ENCODE data around the gene MEOX1.

Gene MEOX1

DNA sequence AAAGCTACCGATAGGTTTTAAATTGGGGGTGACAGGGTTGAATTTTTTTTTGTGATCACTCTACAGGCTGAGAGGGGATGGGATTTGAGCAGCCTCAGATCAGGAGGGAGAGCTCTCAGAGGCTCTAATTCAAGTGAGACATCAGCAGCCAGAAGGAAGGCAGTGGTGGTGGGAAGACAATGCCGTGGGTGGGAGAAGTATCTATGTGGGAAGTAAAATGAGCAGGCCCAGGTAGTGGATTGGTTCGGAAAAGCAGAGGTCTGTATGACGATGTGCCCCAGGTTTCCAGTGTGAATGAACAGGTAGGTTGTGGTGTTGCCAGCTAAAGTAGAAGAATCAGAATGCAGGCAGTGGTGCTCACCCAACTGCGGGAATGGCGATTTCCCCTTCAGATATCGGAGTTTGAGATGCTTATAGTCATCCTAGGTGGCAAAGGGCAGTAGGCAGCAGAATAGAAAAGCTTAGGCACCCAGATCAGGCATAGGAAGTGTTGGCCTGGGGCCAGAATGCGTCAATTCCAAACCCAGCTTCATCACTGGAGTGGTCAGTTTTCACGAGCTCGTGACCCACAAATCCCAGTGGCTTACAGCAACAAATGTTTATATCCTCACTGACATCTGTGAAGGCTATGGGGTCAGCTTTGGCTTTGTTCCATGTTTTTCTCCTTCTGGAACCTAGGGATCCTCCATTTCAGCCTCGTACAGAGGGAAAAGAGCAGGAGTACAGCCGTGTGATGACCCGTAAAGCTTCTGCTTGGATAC lies 24.0 kb downstream of the MEOX1 start:
- peaks cover 33% of the 10 kb centered on the region for H3K27me3 ChIP-seq (ENCODE audit: insufficient read depth, low read depth)
- H3K9ac ChIP-seq, result no peak overlapping the region
- no peaks in the 10 kb centered on the region for H3K36me3 ChIP-seq (ENCODE audit: insufficient read depth)
- H4K20me1 ChIP-seq (ENCODE audit: insufficient read depth), result no peaks in the 10 kb centered on the region
- no peak overlapping the region for H3K27ac ChIP-seq
- H3K4me1 ChIP-seq (ENCODE audit: low read depth, poor library complexity, severe bottlenecking), result no peaks in the 10 kb centered on the region
- H3K4me2 ChIP-seq, result no peak overlapping the region
- no peak overlapping the region for H2AFZ ChIP-seq (ENCODE audit: low read depth)
- no peak overlapping the region for H3K4me3 ChIP-seq (IDR thresholded peaks at IDR 0.05; ENCODE audit: insufficient read depth, low read depth, low read length)
- H3K79me2 ChIP-seq (ENCODE audit: insufficient read depth, low read depth), result no peaks in the 10 kb centered on the region
- TF ChIP-seq, protein P1, sequence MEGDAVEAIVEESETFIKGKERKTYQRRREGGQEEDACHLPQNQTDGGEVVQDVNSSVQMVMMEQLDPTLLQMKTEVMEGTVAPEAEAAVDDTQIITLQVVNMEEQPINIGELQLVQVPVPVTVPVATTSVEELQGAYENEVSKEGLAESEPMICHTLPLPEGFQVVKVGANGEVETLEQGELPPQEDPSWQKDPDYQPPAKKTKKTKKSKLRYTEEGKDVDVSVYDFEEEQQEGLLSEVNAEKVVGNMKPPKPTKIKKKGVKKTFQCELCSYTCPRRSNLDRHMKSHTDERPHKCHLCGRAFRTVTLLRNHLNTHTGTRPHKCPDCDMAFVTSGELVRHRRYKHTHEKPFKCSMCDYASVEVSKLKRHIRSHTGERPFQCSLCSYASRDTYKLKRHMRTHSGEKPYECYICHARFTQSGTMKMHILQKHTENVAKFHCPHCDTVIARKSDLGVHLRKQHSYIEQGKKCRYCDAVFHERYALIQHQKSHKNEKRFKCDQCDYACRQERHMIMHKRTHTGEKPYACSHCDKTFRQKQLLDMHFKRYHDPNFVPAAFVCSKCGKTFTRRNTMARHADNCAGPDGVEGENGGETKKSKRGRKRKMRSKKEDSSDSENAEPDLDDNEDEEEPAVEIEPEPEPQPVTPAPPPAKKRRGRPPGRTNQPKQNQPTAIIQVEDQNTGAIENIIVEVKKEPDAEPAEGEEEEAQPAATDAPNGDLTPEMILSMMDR (conservative IDR thresholded peaks at IDR 0.05; ENCODE audit: low read depth, low read length), result no peak

DNA sequence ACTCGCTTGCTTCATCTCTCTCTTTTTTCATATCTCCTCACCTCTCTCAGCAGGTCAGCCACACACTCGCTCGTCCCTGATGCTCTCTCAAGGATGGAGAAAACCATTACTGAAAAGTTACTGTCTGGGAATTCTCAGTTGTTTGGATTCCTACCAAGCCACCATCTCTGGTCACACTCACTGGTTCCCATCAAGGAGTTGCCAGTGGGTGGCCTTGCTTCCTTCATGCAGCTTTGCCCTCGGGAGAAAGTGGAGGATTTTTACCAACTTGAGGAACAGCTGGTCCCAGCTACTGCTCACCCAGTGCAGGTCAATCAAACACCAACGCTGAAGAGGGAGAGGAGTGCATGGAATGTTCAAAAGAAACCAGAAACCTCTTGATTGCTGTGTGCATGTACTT lies 25.3 kb downstream of the MEOX1 start:
- no peaks in the 10 kb centered on the region for H3K4me1 ChIP-seq (ENCODE audit: low read depth, poor library complexity, severe bottlenecking)
- H3K4me3 ChIP-seq (IDR thresholded peaks at IDR 0.05; ENCODE audit: insufficient read depth, low read depth, low read length), result no peak overlapping the region
- no peak overlapping the region for H3K4me2 ChIP-seq
- no peak overlapping the region for H3K27ac ChIP-seq
- H3K36me3 ChIP-seq (ENCODE audit: insufficient read depth), result no peaks in the 10 kb centered on the region
- no peaks in the 10 kb centered on the region for H3K79me2 ChIP-seq (ENCODE audit: insufficient read depth, low read depth)
- peaks cover 35% of the 10 kb centered on the region for H3K27me3 ChIP-seq (ENCODE audit: insufficient read depth, low read depth)
- no peak overlapping the region for H3K9ac ChIP-seq
- no peak overlapping the region for H2AFZ ChIP-seq (ENCODE audit: low read depth)
- TF ChIP-seq, protein P1 (conservative IDR thresholded peaks at IDR 0.05; ENCODE audit: low read depth, low read length), result no peak
- no peaks in the 10 kb centered on the region for H4K20me1 ChIP-seq (ENCODE audit: insufficient read depth)

DNA sequence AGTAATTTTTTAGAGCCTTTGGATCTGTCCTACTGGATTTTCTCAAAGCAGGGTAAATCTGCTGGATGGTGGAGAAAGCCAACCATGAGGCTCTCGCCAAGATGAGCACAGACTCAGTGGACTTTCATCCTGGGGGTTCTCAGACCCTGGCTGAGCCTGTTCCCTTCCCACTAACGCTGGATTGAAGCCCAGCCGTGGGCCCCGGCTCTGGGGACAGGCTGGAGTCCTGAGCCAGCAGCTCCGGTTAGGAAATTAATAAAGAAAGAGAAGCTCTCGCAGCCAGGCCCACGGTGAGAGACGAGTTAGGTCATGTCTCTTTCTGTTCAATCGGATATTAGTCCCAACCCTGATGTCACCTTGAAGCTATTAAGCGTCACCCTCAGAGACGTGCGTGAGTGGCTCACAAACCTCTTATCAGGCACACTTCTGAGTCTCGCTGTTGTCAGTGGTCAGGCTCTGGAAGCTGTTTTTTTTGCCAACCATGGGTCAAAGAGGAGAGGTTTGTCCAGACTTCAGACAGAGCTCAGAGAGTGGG lies 27.1 kb downstream of the MEOX1 start:
- H3K27ac ChIP-seq, result no peak overlapping the region
- TF ChIP-seq, protein P1 (conservative IDR thresholded peaks at IDR 0.05; ENCODE audit: low read depth, low read length), result no peak
- H3K27me3 ChIP-seq (ENCODE audit: insufficient read depth, low read depth), result peaks cover 26% of the 10 kb centered on the region
- no peak overlapping the region for H3K4me3 ChIP-seq (IDR thresholded peaks at IDR 0.05; ENCODE audit: insufficient read depth, low read depth, low read length)
- H3K36me3 ChIP-seq (ENCODE audit: insufficient read depth), result no peaks in the 10 kb centered on the region
- H3K79me2 ChIP-seq (ENCODE audit: insufficient read depth, low read depth), result no peaks in the 10 kb centered on the region
- no peak overlapping the region for H3K4me2 ChIP-seq
- no peak overlapping the region for H2AFZ ChIP-seq (ENCODE audit: low read depth)
- H3K9ac ChIP-seq, result no peak overlapping the region
- no peaks in the 10 kb centered on the region for H4K20me1 ChIP-seq (ENCODE audit: insufficient read depth)
- H3K4me1 ChIP-seq (ENCODE audit: low read depth, poor library complexity, severe bottlenecking), result no peaks in the 10 kb centered on the region

DNA sequence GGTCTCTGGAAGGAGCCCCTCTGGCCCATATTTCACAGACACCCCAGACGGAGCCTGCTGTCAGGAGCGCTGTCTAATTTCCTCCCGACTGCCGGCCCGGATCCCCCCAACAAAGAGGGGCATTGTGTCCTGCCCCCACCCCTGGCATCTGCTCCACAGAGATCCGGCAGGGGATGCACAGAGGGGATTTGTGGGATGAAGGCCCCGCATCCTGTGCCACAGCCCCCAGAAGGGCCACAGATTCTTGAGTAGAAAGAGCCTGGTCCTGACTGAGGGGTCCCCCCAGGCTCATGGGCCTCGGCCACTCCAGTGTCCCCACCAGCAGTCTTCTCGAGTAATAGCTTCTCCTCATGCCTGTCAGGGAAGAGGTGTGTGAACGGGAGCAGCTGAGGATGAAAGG lies 29.5 kb downstream of the MEOX1 start:
- Histone ChIP-seq H3K4me1 (ENCODE audit: low read depth, poor library complexity, severe bottlenecking) (no peaks in the 10 kb centered on the region), H3K4me3 (IDR thresholded peaks at IDR 0.05; ENCODE audit: insufficient read depth, low read depth, low read length) (no peak overlapping the region), H3K79me2 (ENCODE audit: insufficient read depth, low read depth) (no peaks in the 10 kb centered on the region)

More for the DNA sequence above, 29.5 kb downstream of the MEOX1 start:
- no peak overlapping the region for H3K9ac ChIP-seq
- TF ChIP-seq, protein P1 (conservative IDR thresholded peaks at IDR 0.05; ENCODE audit: low read depth, low read length), result no peak
- no peak overlapping the region for H2AFZ ChIP-seq (ENCODE audit: low read depth)
- H4K20me1 ChIP-seq (ENCODE audit: insufficient read depth), result no peaks in the 10 kb centered on the region
- H3K4me2 ChIP-seq, result no peak overlapping the region
- H3K36me3 ChIP-seq (ENCODE audit: insufficient read depth), result no peaks in the 10 kb centered on the region
- peaks cover 18% of the 10 kb centered on the region; the same call in 1 of the 2 replicates for H3K27me3 ChIP-seq (ENCODE audit: insufficient read depth, low read depth)
- H3K27ac ChIP-seq, result no peak overlapping the region
